GM21529 (cell line): ENCODE results near the gene CACNB2.

Experiments
- ATAC-seq: cut with Tn5 transposase; IDR thresholded peaks from one replicate; pipeline ENCODE4 v1.9.1; 2021; ENCODE audit not compliant: unreplicated experiment

The CACNB2 gene

DNA sequence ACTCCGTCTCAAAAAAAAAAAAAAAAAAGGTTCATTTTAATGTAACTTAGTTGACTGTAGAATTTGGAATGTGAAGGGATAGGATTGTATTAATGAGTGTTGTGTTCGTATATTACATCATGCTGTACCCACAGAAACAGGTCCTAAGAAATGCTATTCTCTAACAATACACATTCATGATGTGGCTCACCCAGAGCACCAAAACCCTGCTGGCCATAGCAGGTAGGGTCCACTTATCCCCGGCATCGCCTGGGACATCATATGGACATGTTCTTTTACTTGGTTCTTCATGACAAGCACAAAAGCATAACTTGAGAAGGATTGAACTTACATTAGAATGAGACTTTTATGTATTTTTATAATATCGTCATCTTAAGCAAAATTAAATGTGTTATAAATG is 241.5 kb downstream of the CACNB2 start:
- no peak for ATAC-seq

DNA sequence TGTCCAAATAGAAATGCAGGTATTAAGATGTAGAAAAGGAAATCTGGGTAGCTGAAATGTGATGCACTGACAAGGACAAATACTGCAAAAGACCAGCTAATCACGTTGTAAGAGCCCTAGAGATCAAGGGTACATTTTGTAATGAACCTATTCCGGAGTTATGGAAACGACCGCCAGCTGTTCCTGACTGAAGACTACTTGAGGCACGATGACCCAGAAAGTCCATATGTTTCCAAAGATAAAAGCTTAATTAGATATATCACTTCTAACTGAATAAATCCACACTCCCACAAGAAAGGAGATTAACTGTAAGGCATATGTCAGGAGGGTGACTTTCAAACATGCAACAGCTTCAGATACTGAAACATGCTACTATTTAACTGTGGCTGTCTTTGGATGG is 257.7 kb downstream of the CACNB2 start:
- no peak for ATAC-seq

DNA sequence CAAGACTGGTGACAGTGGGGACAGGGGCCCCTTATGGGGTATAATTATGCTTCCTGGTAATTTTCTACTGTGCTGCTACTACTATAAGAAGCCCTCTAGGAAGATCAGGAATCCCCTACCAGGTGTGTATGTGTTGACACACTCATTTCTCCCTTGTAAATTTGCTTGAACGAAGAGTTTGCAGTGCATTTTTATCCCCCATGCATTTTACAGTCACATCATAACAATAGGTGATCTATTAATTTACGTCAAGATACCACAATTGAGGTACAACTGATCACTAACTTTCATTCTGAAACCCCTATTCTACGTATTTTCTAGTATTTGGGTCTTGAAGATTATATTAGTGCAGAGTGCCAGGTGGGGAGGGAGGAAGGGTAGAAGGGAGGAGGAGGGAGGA is 258.9 kb downstream of the CACNB2 start:
- ATAC-seq = peak; percentile 54

DNA sequence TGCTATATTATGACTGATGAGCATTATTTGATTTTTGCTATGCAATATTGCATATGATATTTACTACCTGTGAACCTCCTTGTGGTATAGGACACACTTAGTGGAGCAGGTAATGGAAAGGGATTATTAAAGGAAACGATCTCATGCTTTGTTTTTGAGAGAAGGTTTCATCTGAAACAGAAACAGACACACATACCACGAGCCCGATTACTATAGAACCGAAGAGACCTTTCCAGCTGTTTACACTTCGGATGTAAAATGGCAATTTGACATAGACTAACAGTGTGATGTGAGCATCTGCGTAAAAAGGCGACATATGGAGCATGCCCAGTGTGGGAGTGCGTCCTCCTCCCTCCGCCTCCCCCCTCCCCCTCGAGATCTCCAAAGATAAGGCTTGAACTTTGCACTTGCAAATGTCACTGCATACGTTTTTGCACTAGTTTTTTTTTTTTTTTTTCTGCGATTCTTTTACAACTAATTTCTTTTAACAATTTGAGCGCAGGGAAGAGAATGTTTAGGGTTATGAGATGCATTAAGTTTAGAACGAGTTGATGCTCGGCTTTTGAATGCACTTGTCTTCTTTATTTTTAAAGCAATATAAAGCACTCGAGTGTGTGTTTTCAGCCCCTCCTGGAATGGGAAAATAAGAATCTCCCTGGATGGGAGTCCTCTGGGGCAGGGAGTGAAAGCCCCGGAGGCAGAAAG is 260.1 kb downstream of the CACNB2 start:
- ATAC-seq = peak; percentile 44

DNA sequence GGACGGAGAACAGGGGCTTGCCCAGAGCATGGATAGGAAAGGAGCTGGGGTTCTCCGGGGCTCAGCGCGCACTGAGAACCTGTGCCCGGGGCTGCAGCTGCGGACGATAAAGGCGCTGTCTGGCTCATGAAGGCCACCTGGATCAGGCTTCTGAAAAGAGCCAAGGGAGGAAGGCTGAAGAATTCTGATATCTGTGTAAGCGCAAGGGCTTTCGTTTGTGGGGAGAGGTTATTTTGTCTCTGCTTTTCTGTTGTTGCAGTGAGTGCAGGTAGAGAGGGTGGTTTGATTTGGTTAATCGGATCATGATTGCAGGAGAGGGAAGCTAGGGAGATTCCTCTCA is 260.7 kb downstream of the CACNB2 start:
- no peak for ATAC-seq

DNA sequence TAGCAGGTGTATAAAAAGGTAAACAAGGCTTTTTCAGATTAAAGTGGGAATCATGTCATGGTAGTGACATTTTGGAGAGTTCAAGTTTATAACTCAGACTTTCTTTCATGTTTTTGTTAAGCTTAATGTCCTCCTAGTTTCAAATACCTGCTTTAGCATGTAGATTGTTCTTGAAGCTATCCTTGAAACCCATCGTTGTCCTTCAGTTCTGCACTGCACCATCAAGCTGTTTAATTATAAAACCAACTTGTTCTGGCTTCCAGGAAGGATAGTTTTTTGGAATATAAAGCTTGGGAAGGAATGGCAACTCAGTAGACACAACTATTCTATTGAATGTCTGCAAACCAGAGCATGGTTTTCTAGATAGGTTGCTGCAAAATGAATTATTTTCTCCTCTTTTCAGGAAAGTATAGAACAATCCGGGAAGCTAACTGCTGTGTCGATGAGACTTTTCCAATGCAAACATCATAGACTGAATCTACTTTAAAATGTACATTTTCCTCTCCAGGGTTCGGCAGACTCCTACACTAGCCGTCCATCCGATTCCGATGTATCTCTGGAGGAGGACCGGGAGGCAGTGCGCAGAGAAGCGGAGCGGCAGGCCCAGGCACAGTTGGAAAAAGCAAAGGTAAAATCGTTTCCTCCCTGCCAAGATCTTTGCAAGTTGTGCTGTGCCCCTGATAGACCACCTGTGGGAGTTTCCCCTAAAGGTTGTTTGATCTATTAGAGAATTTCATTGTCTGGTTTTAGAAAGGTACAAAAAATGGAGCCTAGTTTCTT is 261.4 kb downstream of the CACNB2 start:
- ATAC-seq = no peak

DNA sequence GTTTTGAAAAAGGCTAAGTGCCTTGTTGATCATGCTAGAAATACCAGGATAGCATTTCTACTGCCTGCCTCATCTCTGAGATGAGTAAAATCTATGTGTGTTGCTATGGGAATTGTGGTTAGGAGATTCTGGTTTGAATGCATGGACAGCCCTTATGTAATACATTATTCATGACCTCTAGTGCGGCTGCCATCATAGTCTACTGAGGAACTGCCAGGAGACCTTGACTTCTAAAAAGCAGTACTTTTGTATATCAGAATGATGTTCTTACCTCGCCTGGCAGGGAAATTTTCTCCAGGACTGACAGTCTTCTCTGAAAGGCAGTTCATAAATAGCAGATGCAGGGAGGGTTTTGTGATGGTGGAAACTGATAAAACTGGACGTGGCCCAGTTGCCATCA is 262.6 kb downstream of the CACNB2 start:
- ATAC-seq = no peak

DNA sequence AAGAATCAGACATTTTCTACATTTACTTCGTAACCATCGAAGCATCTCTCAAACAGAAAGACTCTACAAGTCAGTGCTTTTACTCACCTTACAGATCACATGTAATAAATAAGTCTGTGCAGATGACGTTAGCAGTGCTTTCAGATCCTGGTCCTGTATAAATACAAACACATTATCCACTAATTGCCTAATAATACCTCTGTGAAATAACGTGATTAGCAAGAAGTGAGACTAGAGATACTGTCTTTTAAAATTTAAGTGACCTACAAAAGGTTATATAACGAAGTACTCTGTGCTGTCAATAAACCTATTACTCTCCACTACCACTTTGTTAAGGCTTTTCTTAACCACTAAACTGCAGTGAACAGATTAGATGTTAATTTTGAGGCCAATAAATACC is 264.3 kb downstream of the CACNB2 start:
- ATAC-seq = no peak

DNA sequence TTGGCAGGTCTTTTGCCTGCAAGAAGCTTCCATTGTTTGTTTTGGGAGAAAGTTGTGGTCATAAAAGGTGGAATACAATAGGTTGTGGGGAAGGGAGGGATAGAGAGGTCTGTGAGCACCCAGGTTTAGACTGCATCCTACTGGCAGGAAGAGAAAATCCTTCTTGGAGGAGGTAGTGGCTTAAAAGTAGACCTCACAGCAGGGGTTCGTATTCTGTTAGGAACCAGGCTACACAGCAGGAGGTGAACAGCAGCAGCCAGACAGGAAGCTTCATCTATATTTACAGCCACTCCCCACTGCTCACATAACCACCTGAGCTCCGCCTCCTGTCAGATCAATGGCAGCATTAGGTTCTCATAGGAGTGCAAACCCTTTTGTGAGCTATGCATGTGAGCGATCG is 265.9 kb downstream of the CACNB2 start:
- ATAC-seq = no peak

DNA sequence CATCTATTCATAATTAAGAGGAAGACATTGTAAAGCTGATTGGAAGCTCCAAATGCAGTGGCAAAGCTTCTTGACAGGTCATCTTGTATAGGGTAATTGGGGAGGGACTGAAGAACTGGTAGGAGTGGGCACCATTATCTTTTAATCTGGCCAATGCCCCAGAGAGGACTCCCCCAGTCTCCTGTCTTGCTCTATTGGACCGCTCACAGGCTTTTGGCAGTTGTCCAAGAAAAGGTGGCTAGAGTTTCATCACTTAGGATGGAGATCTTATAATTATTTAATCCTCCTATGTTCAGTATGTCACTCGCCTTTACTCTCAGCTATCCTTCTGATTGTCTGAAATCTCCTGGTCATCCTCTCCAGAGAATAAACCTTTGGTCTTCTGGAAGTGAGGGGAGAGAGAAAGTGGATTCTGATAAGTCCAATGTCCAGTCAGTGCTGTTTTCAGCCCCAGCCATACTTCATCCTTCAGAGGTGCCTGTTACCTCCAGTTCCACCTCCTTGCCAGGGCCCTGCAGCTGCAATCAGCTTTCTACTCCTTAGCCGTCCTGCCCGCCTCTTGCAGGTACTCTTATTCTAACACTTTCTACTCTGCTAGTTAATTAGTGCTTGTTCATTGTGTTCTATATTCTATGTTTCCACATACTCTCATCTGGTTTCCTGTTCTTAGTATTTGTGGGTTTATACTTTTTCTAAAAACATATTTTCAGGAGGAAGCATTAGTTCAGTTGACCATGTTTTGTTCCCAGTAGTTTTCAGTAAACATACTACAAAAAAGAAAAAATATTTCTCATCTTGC is 269.6 kb downstream of the CACNB2 start:
- no peak for ATAC-seq

DNA sequence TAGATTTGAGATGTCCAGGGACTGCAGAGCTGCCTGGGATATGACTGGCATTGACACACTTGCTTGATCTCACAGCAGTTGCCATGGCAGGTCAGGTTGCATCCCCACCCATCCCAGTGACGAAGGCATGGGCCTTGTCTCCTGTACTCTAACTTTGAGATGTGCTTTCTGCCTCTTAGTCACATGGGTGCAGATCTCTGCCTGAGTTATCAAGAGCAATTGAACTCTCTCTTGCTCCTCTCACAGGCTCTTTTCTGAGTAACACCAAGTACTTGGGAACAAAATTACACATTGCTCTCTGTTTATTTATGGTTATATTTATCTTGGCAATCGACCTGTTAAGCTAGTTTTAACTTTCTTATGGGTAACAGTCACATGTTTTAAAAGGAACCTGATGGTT is 273.8 kb downstream of the CACNB2 start:
- no peak for ATAC-seq

DNA sequence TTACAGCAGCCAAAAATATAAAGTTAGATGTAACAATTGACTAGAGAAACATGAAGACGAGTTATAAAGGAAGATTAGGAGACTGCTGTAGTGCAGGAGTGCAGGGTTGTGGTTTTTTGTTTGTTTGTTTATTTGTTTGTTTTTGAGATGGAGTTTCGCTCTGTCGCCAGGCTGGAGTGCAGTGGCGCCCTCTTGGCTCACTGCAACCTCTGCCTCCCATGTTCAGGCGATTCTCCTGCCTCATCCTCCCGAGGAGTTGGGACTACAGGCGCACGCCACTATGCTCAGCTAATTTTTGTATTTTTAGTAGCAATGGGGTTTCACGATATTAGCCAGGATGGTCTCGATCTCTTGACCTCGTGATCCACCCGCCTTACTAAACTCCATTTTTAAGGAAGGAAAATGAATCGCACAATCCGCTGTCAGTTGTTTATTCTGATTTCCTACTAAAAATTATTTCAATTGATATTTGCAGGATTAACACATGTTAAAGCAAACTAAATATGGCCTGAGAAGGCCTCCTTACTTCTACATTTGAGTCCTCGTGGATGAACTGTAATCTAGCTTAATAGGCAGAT is 277.8 kb downstream of the CACNB2 start:
- no peak for ATAC-seq

DNA sequence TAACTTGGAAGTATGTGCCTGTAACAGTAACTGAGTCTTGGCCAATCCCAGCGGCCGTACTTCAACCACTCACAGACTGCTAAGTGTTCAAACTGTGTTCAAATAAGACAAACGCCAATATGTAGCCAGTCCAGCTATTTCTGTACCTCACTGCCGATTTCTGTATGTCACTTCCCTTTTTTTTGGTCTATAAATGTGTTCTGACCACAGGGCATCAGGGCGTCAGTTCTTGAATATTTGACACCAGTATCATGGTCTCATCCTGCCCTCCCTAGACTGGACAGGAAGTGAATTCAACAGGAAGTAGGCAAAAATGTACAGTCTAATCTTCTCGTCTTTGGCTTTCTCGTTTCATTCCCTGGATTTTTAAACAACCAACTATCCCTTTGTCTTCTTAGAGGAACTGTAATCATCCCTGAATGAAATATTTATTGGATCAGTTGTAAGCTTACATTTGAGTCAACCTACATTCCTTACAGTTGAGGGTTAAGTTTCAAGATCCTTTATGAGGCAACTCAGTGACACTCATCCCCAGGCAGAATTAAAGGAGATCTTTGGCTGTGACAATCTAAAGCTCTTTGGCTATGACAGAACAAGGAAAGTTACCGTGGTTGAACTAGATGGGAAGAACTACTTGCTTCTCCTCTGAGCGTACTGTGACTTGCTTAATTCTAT is 278.5 kb downstream of the CACNB2 start:
- no peak for ATAC-seq

DNA sequence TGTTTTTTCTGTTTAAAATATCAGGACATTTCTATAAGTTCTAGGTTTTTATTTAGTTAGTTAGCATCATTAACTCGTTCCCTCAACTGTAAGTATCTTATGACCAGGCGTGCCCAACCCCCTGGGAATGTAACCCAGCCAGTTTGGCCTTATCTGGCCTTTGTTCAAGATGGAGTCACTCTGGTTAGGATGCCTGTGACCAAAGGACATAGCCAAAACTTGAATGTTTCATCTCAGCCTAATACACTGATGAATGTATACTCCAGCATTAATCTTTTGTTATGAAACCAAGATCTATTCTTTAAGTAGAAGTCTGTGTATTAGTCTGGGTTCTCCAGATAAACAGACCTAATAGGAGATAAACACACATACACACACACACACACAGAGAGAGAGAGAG is 279.7 kb downstream of the CACNB2 start:
- no peak for ATAC-seq

DNA sequence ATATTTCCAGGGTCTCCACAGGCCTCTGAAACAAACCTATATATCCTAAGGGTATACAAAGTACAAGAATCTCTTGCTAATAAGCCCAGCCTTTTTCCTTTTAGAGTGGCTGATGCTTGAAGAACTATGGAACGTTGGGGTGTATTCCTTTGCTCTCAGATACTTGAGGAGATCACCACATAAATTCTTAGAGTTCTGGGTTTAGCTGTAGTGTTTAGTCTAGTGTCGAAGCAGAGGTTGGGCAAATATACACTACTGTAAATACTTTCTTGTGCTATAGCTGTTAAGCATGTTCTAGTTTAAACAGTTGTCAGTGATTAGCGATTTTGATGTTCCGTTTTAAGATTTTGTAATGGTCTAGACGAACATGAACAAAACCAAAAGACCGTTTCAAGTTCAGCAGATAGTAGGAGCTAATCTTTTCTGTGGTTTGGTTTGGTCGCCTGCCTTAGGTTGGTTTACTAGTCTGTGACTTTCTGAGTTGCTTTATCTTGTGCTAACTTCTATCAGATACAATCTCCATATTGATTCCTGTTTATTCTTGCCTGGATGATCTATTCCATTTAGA is 281.6 kb downstream of the CACNB2 start:
- ATAC-seq = no peak

DNA sequence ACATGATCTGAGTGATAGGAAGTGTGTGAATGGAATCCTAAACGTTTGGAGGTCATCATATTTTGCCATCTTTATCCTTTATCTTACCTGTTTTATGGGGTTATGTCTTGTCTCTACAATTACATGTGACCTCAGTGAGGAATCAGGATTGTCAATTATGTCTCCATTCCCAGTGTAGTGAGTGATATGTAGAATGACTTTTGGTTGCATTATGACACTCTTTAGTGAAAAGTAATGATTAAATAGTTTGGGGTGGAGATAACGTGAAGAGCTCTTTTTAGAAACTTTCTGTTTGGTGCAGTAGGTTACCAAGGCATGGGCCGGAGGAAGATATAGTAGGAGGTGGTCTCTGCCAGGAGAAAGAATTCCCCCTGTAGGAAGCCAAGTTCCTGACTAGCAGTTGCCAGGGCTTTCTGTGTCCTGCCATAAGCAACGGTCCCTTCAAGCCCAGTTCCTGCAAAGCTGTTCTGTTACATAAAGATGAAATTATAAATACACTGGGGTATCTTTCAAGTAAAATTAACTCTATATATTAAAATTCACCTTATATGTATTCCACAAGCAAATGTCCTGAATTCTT is 282.9 kb downstream of the CACNB2 start:
- no peak for ATAC-seq

DNA sequence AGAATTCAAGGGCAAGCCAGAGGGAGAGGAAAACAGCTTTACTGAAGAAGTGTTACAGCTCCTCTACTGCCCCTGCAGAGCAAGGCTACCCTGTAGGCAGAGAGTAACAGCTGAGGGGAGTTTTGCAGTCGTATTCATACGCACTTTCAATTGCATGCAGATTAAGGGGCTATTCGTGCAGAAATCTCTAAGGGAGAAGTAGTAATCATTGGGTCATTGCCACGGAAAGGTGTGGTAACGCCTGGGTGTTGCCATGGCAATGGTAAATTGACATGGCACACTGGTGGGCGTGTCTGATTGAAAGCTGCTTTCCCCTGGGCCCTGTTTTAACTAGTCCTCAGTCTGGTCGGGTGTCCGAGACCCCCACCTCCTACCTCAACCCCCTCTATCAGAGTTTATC is 284.0 kb downstream of the CACNB2 start:
- no peak for ATAC-seq

DNA sequence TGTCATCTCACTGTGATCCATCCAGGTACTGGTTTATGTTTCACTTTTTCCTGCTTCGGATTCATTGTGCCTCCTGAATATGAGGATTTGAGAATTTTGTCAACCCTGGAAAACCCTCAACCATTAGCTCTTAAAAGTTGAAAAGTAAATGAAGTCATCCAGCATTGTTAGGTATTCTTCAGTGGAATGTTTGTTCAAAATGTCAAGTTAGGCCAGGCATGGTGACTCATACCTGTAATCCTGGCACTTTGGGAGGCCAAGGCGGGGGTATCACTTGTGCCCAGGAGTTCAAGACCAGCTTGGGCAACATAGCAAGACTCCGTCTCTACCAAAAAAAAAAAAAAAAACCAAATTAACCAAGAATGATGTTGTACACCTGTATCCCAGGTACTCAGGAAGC is 289.1 kb downstream of the CACNB2 start:
- no peak for ATAC-seq

DNA sequence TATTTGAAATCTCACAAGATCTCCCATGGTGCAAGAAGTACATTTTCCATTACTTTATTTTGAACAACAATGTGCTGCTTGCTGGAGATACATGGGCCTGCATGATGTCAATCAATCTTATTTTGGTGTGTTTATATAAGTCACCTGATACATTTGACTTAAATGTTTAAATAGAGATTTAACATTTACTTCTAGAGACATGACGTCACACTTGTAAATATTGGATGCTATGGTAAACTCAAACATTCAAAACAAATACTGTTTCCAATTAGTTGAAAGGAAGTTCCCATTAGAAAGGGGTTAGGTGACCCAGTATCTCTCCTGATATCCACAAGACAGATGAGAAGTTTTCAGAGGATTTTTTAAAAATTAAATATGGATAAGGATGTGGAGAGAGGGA is 296.7 kb downstream of the CACNB2 start:
- ATAC-seq = no peak

DNA sequence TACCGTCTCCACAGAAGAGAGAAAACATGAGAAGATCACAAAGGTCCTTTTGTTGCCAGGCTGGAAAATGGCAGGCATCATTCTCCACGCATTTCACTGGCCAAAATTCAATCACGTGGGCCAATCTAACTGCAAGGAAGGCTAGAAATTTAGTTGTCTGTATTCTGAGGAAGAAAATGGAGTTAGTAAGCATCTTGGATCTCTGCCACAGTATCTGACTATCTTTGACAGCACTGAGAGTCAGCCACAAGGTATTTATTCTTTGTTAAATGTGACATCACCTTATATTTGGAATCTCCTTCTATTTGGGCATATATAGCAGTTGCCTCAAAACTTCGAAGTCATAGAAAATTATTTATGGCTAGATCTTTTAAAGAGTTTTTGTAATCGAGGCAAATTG is 297.3 kb downstream of the CACNB2 start:
- ATAC-seq = no peak
